Heart left ventricle (tissue), 16 donors: ENCODE measurements around the gene TSPAN33. TPM values are rescaled to one million over a fixed set of nuclear protein-coding genes. Genes with fewer than 3 reads are reported as not detected.

Source experiments
- ATAC-seq, 4 donors: fragments of 200-7000 bp; cut with Tn5 transposase; one replicate each; pipeline ENCODE4 v1.9.1; 2020 to 2022; ENCODE audit warnings: moderate library complexity in 4 of 4, mild to moderate bottlenecking in 3 of 4, moderate number of reproducible peaks in 1 of 4
- DNase-seq, 5 donors: peaks; one replicate each; pipeline ENCODE4 v3.0.0-alpha.2; 2020
- H3K27ac ChIP-seq, 12 donors: fragments of 200-600 bp; sonication (generic) in 4 of 12; one replicate each; pipeline versions ENCODE4 v1.5.0 to v1.8.0; 2016 to 2022; ENCODE audit warnings: mild to moderate bottlenecking in 2 of 12
- H3K27me3 ChIP-seq, 9 donors: fragments of 200-600 bp; sonication (generic) in 2 of 9; one replicate each; pipeline versions ENCODE4 v1.5.1 to v1.8.0; 2016 to 2022; ENCODE audit warnings: mild to moderate bottlenecking in 3 of 9
- H3K36me3 ChIP-seq, 9 donors: fragments of 200-600 bp; sonication (generic) in 2 of 9; one replicate each; pipeline versions ENCODE4 v1.5.0 to v1.8.0; 2018 to 2022; ENCODE audit warnings: mild to moderate bottlenecking in 2 of 9
- H3K4me1 ChIP-seq, 12 donors: fragments of 200-600 bp; sonication (generic) in 4 of 12; one replicate each; pipeline versions ENCODE4 v1.5.0 to v1.8.0; 2016 to 2022; ENCODE audit warnings: mild to moderate bottlenecking in 3 of 12
- H3K4me3 ChIP-seq, 12 donors: fragments of 200-600 bp; sonication (generic) in 4 of 12; one replicate each; pipeline versions ENCODE4 v1.5.0 to v1.8.0; 2017 to 2022; ENCODE audit warnings: mild to moderate bottlenecking in 9 of 12, moderate library complexity in 4 of 12
- H3K9me3 ChIP-seq, 12 donors: fragments of 200-600 bp; sonication (generic) in 4 of 12; one replicate each; pipeline versions ENCODE4 v1.5.0 to v1.8.0; 2016 to 2022; ENCODE audit warnings: mild to moderate bottlenecking in 1 of 12
- POLR2A ChIP-seq, 2 donors: fragments of 450-650 bp; IDR thresholded peaks; one replicate each; pipeline ENCODE4 v1.6.1; 2017; ENCODE audit warnings: antibody characterized with exemption in 2 of 2, mild to moderate bottlenecking in 2 of 2, moderate library complexity in 2 of 2
- WGBS, 4 donors: extraction: QIAGEN DNeasy Blood & Tissue Kit in 2 of 4; methylation state at CpG; one replicate each; pipeline versions ENCODE4 v1.1.5 to v1.1.7; 2013 to 2018; 5-methylcytosine and 5-hydroxymethylcytosine counted together
- intact Hi-C, 10 donors: fragments of 100-400 bp; cut with DNase I; formaldehyde crosslinking; loops; one replicate each; pipeline versions ENCODE4 v1.11.1 to v1.14.2; 2022
- long read RNA-seq, 3 donors: library from polyadenylated mRNA; unstranded; transcript quantifications; one replicate each; pipeline ENCODE4 v2.0.0, GENCODE V29; 2020 to 2021
- polyA plus RNA-seq, 2 donors: library from polyadenylated mRNA; stranded (reverse); fragments of 200-250 nt; gene quantifications; one replicate each; pipeline ENCODE4 v1.2.3, GENCODE V29; 2013
- total RNA-seq, 9 donors: library from RNA; depleted of rRNA in 2 of 9; stranded (reverse); fragments of >200 nt in 2 of 9; fragmentation: NEBNext Ultra II Directional in 3 of 9; extraction: Animal tissue kit (Norgen Biotek cat#: 25700) in 3 of 9; gene quantifications; one replicate each; pipeline versions ENCODE4 v1.1.0 to v1.2.4, GENCODE V29; 2016 to 2023
- TF ChIP-seq, protein P1 (sequence below), 12 donors: fragments of 200-600 bp; sonication (generic) in 4 of 12; IDR thresholded peaks; one replicate each; pipeline versions ENCODE4 v1.5.0 to v1.8.0; 2018 to 2022; ENCODE audit warnings: antibody characterized with exemption in 12 of 12, mild to moderate bottlenecking in 5 of 12
- donor health status: ischemic (EF 13 %, LVEDD 7.1; RV severe dilation, severe dysfunction).
- donor health status: healthy with polysubstance abuse.
- donor health status: DM: no; HTN: yes; CAD: no.
- donor health status: DM: no; HTN: no; CAD: no.
- donor health status: ischemic (EF 25% LVEDD 6.9; RV normal size, moderate dysfunction).
- donor health status: ischemic (EF 25% LVEDD 5.7; RV mildly dilated, moderate dysfunction).
- donor health status: healthy.
- donor health status: DM: yes; HTN: yes; CAD: no.
- donor health status: ischemic (EF 35%, LVEDD 5.7; RV mildly dilated, moderate dysfunction).
- donor health status: nonischemic (EF 11% LVEDD 7.7; RV severe dilation, severe dysfunction).
- donor health status: DM: yes; HTN: yes; CAD: no.
- donor health status: PGD.
- donor health status: ischemic (EF 29% LVEDD 5.4; RV normal size, mild dysfunction).
- donor health status: nonischemic (EF 23%, LVEDD 6.1; RV moderate dilation, normal function).

TSPAN33 gene, protein sequence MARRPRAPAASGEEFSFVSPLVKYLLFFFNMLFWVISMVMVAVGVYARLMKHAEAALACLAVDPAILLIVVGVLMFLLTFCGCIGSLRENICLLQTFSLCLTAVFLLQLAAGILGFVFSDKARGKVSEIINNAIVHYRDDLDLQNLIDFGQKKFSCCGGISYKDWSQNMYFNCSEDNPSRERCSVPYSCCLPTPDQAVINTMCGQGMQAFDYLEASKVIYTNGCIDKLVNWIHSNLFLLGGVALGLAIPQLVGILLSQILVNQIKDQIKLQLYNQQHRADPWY
- total RNA-seq = 10 to 100 TPM in 4 of 9 donors, 1 to 10 TPM in 5; 4.9 to 21.5 (median 8.9) TPM
- polyA plus RNA-seq = 1 to 10 TPM; 3.0 to 5.6 TPM
- long read RNA-seq, donor 1, transcript TSPAN33-201 (8 exons, 1,863 nt) = major isoform, 25 of 30 reads
- long read RNA-seq, donor 1, partial matches to known transcripts = 0 of 30 reads
- long read RNA-seq, donor 1, other reads (novel, unspliced or antisense) = 5 of 30 reads
- long read RNA-seq, donor 2, partial matches to known transcripts = 4 of 9 reads
- long read RNA-seq, donor 2, other reads (novel, unspliced or antisense) = 1 of 9 reads
- long read RNA-seq, donor 3, transcript TSPAN33-201 (8 exons, 1,863 nt) = major isoform, 22 of 31 reads
- long read RNA-seq, donor 3, partial matches to known transcripts = 3 of 31 reads
- long read RNA-seq, donor 3, other reads (novel, unspliced or antisense) = 6 of 31 reads

DNA sequence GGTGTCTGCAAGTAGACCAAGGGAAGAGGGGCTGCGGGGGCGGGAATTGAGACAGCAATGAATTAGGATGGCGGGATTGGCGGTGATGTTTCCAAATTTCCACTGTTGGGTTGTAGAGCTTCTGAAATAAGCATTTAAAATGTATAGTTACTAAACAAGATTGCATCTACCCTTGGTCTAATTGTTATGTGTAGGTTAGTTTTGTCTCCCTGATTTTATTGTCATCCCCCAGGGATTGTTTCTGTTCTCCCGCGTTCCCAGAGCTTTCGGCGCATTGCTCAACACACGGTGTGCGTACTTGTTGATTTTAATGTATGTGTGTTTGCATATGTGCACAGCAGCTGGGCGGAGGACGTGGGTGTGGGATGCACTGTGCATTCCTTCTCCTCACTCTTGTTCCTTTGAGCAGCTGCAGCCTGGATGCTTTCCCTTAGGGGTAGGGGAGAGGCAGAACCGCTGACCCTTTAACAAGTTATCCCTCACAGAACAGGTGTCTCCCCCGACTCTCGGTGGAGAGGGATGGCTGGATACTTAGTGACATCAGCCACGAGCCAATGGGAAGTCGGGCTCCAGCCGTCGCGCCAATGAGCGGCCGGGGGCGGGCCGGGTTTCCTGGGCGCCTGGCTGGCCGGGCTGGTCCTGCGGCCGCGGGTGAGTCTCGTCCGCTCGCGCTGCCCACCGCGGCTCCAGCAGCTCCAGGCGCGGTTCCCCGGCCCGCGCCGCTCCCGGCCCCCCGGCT is at the start of gene TSPAN33:
TSPAN33 (plus strand) TSS at position 613 of the 739 bp plus-strand sequence. CDS start 274 bp downstream, outside the sequence.
- TF ChIP-seq POLR2A (IDR thresholded peaks at IDR 0.05) = no peak
- TF ChIP-seq, protein P1, sequence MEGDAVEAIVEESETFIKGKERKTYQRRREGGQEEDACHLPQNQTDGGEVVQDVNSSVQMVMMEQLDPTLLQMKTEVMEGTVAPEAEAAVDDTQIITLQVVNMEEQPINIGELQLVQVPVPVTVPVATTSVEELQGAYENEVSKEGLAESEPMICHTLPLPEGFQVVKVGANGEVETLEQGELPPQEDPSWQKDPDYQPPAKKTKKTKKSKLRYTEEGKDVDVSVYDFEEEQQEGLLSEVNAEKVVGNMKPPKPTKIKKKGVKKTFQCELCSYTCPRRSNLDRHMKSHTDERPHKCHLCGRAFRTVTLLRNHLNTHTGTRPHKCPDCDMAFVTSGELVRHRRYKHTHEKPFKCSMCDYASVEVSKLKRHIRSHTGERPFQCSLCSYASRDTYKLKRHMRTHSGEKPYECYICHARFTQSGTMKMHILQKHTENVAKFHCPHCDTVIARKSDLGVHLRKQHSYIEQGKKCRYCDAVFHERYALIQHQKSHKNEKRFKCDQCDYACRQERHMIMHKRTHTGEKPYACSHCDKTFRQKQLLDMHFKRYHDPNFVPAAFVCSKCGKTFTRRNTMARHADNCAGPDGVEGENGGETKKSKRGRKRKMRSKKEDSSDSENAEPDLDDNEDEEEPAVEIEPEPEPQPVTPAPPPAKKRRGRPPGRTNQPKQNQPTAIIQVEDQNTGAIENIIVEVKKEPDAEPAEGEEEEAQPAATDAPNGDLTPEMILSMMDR (IDR thresholded peaks at IDR 0.05) = no peak
- peak within 1 kb of the TSS in 2 of 12 donors; percentile 13 to 37 for H3K27ac ChIP-seq
- 1 to 7% (median 2%) methylated on average over 14 to 43 of the region's 43 CpGs for WGBS, 4 donors

DNA sequence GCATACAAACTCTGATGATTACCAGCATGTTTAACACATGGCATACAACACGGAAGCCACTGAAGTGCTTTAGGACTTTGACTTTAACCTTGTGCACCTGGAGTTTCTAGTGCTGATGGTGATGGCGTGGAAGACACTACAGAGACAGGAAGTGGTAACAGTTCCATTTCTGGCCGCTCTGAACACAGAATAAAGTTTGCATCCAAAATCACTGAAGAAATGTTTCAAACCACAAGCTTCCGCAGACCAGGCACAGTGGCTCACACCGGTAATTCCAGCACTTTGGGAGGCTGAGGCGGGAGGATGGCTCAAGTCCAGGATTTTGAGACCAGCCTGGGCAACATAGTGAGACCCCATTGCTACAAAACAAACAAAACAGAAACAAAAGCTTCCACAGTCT is 49.2 kb upstream of the TSPAN33 start:
- Histone ChIP-seq H3K4me1 (peaks cover 0 to 6% (median 0%) of the 10 kb centered on the region in 12 donors), H3K27me3 (no peaks in the 10 kb centered on the region), H3K27ac (no peak overlapping the region), H3K36me3 (no peaks in the 10 kb centered on the region), H3K4me3 (no peak overlapping the region), H3K9me3 (no peaks in the 10 kb centered on the region)
- TF ChIP-seq POLR2A (IDR thresholded peaks at IDR 0.05) = no peak
- TF ChIP-seq, protein P1 (IDR thresholded peaks at IDR 0.05) = no peak
- intact Hi-C loops = no loop called here
- WGBS, 4 donors = 61 to 69% (median 65%) methylated on average over 6 of the region's 6 CpGs
- no peak for DNase-seq
- ATAC-seq = no peak

More for the DNA sequence above, at the start of gene TSPAN33:
- Histone ChIP-seq H3K4me1 (peaks cover 0 to 39% (median 6%) of the 10 kb centered on the region in 12 donors), H3K36me3 (no peaks in the 10 kb centered on the region), H3K9me3 (no peaks in the 10 kb centered on the region), H3K4me3 (peak within 1 kb of the TSS; percentile 44 to 71 (median 58)), H3K27me3 (peaks cover 0 to 21% (median 0%) of the 10 kb centered on the region in 9 donors)
- intact Hi-C loops = no loop called here
- ATAC-seq = peak; percentile 90 to 97 (median 96)
- DNase-seq = peak; percentile 76 to 88 (median 82)

DNA sequence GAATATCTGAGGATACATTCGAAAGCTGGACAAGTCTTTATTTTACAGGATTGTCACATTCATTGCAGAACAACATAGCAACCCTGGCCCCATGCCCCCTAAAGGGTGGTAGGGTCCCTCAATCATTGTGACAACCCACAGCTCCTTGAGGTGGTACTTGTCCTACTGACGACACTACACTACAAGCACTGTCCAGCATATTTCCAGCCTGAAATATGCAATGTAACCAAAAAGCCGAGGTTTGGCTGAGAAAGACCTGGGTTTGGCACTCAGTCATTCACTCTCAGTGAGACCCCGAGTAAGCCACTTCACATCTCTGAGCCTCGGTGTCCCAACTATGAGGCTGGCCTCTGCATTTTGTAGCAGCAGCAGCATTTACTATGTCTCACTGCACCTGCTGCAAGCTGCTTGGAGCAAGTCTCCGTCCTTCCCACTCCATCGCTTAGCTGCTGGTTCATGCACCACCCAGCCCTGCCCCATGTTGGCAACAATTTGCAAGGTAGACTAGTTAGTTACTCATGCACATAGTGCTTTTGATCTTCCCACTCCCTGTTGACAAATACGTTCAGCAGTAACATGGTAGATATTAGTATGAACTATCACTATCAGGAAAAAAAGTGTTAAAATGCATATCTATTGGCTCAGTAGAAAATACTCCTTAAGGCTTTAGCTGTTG is 46.0 kb upstream of the TSPAN33 start:
- no peaks in the 10 kb centered on the region for H3K36me3 ChIP-seq
- ATAC-seq (no peak), DNase-seq (no peak)
- H3K27ac ChIP-seq = no peak overlapping the region
- no peak overlapping the region for H3K4me3 ChIP-seq
- 71 to 85% (median 81%) methylated on average over 8 of the region's 8 CpGs for WGBS, 4 donors
- intact Hi-C loops = no loop called here
- H3K9me3 ChIP-seq = no peaks in the 10 kb centered on the region
- TF ChIP-seq, protein P1 (IDR thresholded peaks at IDR 0.05) = no peak
- no peaks in the 10 kb centered on the region for H3K27me3 ChIP-seq
- H3K4me1 ChIP-seq = peaks cover 0 to 9% (median 0%) of the 10 kb centered on the region in 12 donors
